ENCODE data around the gene ZBTB12. TPM values are rescaled to one million over a fixed set of nuclear protein-coding genes. Genes with fewer than 3 reads are reported as not detected.

The ZBTB12 gene
- total and polyA plus RNA-seq, 5 donors from 2014 or later = 0.20 TPM; not detected in 4

DNA sequence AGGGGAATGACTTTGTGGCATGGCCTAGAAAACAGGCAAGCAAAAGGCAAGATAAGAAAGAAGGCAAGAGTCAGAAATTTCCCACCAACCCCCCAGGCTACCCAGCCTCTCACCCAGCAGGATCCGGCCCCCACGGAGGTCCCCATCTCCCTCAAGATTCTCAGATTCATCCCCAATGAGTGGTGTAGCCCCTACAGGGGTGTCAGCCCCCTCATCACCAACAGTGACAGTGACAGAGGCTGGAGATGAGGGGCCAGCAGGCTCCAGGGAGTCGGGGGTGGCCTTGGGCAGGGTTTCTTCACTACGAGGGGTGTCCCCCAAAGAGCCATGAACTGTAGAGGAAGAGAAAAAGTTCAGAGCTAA is 5.4 kb downstream of the ZBTB12 start:
- Histone ChIP-seq H3K27ac (ENCODE audit: insufficient read depth, low read length, poor library complexity, severe bottlenecking) (peak overlapping the region; percentile 76), H3K27me3 (ENCODE audit: control insufficient read depth, insufficient read depth, low read length) (no peaks in the 10 kb centered on the region), H3K36me3 (ENCODE audit: control insufficient read depth, insufficient read depth, low read length) (peaks cover 26% of the 10 kb centered on the region), H3K9me3 (ENCODE audit: control insufficient read depth in 2 of 2, low read length in 2 of 2) (no peaks in the 10 kb centered on the region), H3K4me1 (ENCODE audit: control insufficient read depth, insufficient read depth, low read length, poor library complexity, severe bottlenecking) (peaks cover 34% of the 10 kb centered on the region), H3K4me3 (ENCODE audit: low read depth, low read length) (peak overlapping the region; percentile 13)
- peak overlapping the region; percentile 82 to 95 (median 86) for H3K4me3 Mint-ChIP-seq
- no peak for ATAC-seq (ENCODE audit: low read depth in 2 of 2)
- H3K27me3 Mint-ChIP-seq = no peaks in the 10 kb centered on the region
- peaks cover 14% of the 10 kb centered on the region for H3K36me3 Mint-ChIP-seq
- no peak for DNase-seq
- H3K27ac Mint-ChIP-seq = peak overlapping the region; percentile 67 to 92 (median 91)
- peaks cover 0 to 39% (median 22%) of the 10 kb centered on the region in 4 donors for H3K4me1 Mint-ChIP-seq
- H3K9me3 Mint-ChIP-seq = no peaks in the 10 kb centered on the region

DNA sequence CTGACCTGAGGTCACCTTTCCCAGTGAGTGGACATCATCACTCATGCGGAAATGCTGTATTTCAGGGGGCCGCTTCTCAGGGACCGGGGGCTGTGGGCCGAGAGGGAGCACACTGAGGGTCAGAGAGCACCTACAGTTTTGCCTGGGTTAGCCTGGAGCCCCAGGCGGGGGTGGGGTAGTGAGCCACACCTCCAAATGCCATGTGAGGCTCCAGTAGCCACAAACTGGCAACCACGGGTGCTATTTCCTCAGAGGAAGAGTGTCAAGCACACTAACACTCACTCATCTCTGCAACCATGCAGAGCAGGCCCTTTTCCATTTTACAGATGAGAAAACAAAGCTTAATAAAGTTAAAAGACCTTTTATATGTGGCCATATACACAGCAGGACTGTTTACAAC is 9.1 kb downstream of the ZBTB12 start:
- Histone ChIP-seq H3K9me3 (ENCODE audit: control insufficient read depth in 2 of 2, low read length in 2 of 2) (no peaks in the 10 kb centered on the region), H3K36me3 (ENCODE audit: control insufficient read depth, insufficient read depth, low read length) (peaks cover 38% of the 10 kb centered on the region), H3K4me3 (ENCODE audit: low read depth, low read length) (no peak overlapping the region), H3K27me3 (ENCODE audit: control insufficient read depth, insufficient read depth, low read length) (no peaks in the 10 kb centered on the region), H3K27ac (ENCODE audit: insufficient read depth, low read length, poor library complexity, severe bottlenecking) (no peak overlapping the region), H3K4me1 (ENCODE audit: control insufficient read depth, insufficient read depth, low read length, poor library complexity, severe bottlenecking) (peaks cover 11% of the 10 kb centered on the region)
- Mint-ChIP-seq H3K4me3 (no peak overlapping the region), H3K27me3 (no peaks in the 10 kb centered on the region), H3K27ac (no peak overlapping the region), H3K36me3 (peaks cover 31% of the 10 kb centered on the region), H3K4me1 (peaks cover 0 to 18% (median 13%) of the 10 kb centered on the region in 4 donors), H3K9me3 (no peaks in the 10 kb centered on the region)
- DNase-seq (no peak), ATAC-seq (ENCODE audit: low read depth in 2 of 2) (no peak)

DNA sequence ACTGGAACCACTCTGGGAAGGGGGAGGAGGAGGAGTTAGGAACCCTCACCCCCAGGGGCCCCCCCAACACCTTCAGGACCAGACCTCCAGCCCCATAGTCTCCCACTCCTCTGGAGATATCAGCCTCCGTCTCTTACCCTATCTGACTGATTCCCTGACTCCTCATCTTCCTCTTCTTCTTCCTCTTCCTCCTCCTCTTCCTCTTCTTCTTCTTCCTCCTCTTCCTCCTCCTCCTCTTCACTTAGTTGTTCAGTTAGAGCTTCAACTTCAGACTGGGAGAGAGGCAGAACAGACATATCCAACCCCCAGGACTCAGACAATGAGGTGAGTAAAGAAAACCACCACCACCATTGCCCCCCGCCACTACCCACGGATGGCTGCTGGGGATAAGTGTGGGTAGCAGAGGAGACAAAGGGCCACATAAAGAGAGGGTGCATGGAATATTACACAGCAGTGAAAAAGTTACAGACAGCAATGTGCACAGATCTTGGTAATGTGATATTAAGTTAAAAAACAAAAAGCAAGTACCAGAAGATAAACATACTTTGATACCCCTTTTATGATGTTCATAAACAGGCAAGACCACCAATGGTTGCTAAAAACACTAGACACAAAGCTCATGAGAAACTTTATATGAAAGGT is 12.4 kb downstream of the ZBTB12 start:
- no peaks in the 10 kb centered on the region for H3K4me1 ChIP-seq (ENCODE audit: control insufficient read depth, insufficient read depth, low read length, poor library complexity, severe bottlenecking)
- no peak overlapping the region for H3K4me3 ChIP-seq (ENCODE audit: low read depth, low read length)
- no peaks in the 10 kb centered on the region for H3K9me3 Mint-ChIP-seq
- H3K9me3 ChIP-seq (ENCODE audit: control insufficient read depth in 2 of 2, low read length in 2 of 2) = no peaks in the 10 kb centered on the region
- no peaks in the 10 kb centered on the region for H3K27me3 ChIP-seq (ENCODE audit: control insufficient read depth, insufficient read depth, low read length)
- H3K27ac Mint-ChIP-seq = no peak overlapping the region
- no peak overlapping the region for H3K27ac ChIP-seq (ENCODE audit: insufficient read depth, low read length, poor library complexity, severe bottlenecking)
- H3K4me3 Mint-ChIP-seq = no peak overlapping the region
- no peak for DNase-seq
- no peak for ATAC-seq (ENCODE audit: low read depth in 2 of 2)
- H3K36me3 ChIP-seq (ENCODE audit: control insufficient read depth, insufficient read depth, low read length) = peaks cover 49% of the 10 kb centered on the region
- peaks cover 51% of the 10 kb centered on the region for H3K36me3 Mint-ChIP-seq
- H3K27me3 Mint-ChIP-seq = no peaks in the 10 kb centered on the region
- peaks cover 0 to 8% (median 3%) of the 10 kb centered on the region in 4 donors for H3K4me1 Mint-ChIP-seq

DNA sequence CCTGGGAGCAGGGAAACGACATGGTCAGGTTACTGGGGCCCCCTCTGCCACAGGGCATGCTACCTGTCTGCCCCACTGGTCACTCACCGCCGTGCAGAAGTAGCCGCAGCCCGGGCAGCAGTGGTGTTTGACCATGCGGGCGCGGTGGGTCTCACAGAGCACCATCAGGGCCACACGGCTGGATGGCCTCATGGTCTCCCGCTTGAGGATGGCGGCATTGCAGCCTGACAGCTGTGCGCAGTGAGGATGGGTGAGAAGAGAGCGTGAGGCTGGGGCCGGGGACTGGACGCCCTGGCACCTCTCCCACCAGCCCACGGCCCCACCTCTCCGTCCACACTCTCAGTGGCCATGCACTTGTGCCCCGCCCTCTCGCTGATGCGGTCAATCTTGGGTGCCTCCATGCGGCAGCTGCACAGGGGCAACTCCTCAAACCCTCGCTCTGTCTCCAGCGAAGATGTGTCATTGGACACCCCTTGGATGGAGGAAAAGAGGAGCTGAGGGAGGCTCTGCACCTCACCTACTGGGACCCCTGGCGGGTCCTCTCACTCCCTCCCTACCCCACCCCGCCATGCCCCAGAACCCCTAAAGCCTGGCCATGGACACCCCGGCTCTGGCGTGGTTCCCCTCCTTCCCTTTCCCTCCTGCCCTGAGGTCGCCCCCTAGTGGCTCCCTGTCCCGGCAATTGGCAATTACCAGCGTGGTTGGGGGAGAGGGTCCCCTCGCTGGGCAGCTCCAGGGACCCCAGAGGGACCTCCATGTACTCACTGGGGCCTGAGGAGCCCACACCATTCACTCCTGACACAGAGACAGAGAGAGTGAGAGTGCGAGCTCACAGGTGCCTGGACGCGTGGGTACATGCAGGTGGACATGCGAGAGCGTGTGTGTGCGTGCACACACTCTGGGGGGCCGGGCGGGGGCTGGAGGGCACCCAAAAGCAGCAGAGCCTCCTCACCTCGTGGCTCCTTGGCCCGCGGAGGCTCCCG is 13.3 kb downstream of the ZBTB12 start:
- Histone ChIP-seq H3K4me1 (ENCODE audit: control insufficient read depth, insufficient read depth, low read length, poor library complexity, severe bottlenecking) (no peaks in the 10 kb centered on the region), H3K9me3 (ENCODE audit: control insufficient read depth in 2 of 2, low read length in 2 of 2) (no peaks in the 10 kb centered on the region), H3K4me3 (ENCODE audit: low read depth, low read length) (no peak overlapping the region), H3K27me3 (ENCODE audit: control insufficient read depth, insufficient read depth, low read length) (no peaks in the 10 kb centered on the region), H3K36me3 (ENCODE audit: control insufficient read depth, insufficient read depth, low read length) (peaks cover 54% of the 10 kb centered on the region), H3K27ac (ENCODE audit: insufficient read depth, low read length, poor library complexity, severe bottlenecking) (no peak overlapping the region)
- H3K9me3 Mint-ChIP-seq = no peaks in the 10 kb centered on the region
- peaks cover 50% of the 10 kb centered on the region for H3K36me3 Mint-ChIP-seq
- H3K27me3 Mint-ChIP-seq = no peaks in the 10 kb centered on the region
- H3K4me1 Mint-ChIP-seq = peaks cover 0 to 7% (median 3%) of the 10 kb centered on the region in 4 donors
- no peak for ATAC-seq (ENCODE audit: low read depth in 2 of 2)
- no peak overlapping the region for H3K4me3 Mint-ChIP-seq
- H3K27ac Mint-ChIP-seq = no peak overlapping the region
- DNase-seq = peak; percentile 34 to 46 (median 38)

DNA sequence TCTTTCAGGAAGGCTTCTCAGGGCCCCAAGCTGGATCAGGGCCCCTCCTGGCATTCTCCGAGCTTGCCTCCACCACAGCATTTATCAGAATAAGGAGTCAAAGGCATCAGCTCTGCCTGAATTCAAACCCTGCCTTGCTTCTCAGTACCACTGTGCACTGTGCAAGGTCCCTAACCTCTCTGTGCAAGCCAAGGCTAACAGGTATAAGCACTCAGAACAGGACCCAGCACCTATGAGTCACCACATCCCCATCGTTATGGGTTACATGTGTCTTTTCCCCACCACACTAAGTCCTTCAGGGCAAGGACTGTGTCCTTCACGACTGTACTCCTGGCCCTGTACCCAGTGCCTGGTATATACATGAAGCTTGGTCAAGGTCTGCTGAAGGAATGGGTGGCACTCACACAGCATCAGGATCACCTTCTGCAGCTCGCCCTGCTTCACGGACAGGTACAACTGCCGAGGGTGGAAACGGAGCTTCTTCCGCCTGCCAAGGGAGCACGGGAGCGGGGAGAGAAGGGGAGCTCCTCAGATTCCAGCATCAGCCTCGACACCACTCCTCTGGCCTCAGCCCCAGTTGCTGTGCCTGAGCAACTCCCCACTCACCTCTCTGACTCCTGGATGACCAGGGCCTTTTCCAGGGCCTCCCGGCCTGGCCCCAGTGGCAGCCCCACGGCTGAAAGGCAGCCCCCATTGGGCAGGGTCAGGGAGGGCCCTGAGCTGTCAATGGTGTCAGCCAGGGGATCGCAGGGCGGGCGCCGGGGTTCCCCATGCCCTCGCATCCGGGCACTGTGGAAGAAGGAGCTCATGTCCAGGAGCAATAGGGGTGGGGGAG is 14.5 kb downstream of the ZBTB12 start:
- Mint-ChIP-seq H3K4me1 (peaks cover 0 to 4% (median under 1%) of the 10 kb centered on the region in 4 donors), H3K36me3 (peaks cover 50% of the 10 kb centered on the region), H3K4me3 (peak overlapping the region in 1 of 4 donors; percentile 11), H3K27ac (no peak overlapping the region), H3K9me3 (no peaks in the 10 kb centered on the region), H3K27me3 (no peaks in the 10 kb centered on the region)
- Histone ChIP-seq H3K27ac (ENCODE audit: insufficient read depth, low read length, poor library complexity, severe bottlenecking) (no peak overlapping the region), H3K36me3 (ENCODE audit: control insufficient read depth, insufficient read depth, low read length) (peaks cover 54% of the 10 kb centered on the region), H3K27me3 (ENCODE audit: control insufficient read depth, insufficient read depth, low read length) (no peaks in the 10 kb centered on the region), H3K9me3 (ENCODE audit: control insufficient read depth in 2 of 2, low read length in 2 of 2) (no peaks in the 10 kb centered on the region), H3K4me3 (ENCODE audit: low read depth, low read length) (no peak overlapping the region), H3K4me1 (ENCODE audit: control insufficient read depth, insufficient read depth, low read length, poor library complexity, severe bottlenecking) (no peaks in the 10 kb centered on the region)
- ATAC-seq (ENCODE audit: low read depth in 2 of 2) (no peak), DNase-seq (no peak)

DNA sequence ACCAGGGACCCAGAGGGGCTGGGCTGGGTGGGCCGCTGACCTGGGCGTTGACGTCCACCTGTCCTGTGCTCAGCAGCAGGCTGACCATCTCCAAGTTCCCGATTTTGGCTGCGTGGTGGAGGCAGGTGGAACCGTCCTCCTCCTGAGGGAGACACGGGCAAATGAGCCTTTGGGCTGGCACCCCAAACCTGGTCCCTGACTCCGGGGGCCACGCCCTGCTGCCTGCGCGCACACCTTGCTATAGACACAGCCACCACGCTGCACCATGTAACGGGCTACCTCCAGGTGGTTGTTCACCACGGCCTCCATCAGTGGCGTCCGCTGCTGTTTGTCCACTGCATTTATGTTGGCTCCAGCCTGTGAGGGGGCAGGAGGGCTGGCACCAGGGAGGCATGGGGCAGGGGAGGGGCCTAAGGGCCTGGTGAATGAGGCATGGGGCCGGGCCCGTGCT is 15.3 kb downstream of the ZBTB12 start:
- DNase-seq = no peak
- Histone ChIP-seq H3K4me1 (ENCODE audit: control insufficient read depth, insufficient read depth, low read length, poor library complexity, severe bottlenecking) (no peaks in the 10 kb centered on the region), H3K27ac (ENCODE audit: insufficient read depth, low read length, poor library complexity, severe bottlenecking) (no peak overlapping the region), H3K9me3 (ENCODE audit: control insufficient read depth in 2 of 2, low read length in 2 of 2) (no peaks in the 10 kb centered on the region), H3K27me3 (ENCODE audit: control insufficient read depth, insufficient read depth, low read length) (no peaks in the 10 kb centered on the region), H3K36me3 (ENCODE audit: control insufficient read depth, insufficient read depth, low read length) (peaks cover 52% of the 10 kb centered on the region), H3K4me3 (ENCODE audit: low read depth, low read length) (no peak overlapping the region)
- Mint-ChIP-seq H3K27ac (no peak overlapping the region), H3K36me3 (peaks cover 45% of the 10 kb centered on the region), H3K27me3 (no peaks in the 10 kb centered on the region), H3K9me3 (no peaks in the 10 kb centered on the region), H3K4me3 (no peak overlapping the region), H3K4me1 (peaks cover 0 to 4% (median under 1%) of the 10 kb centered on the region in 4 donors)
- no peak for ATAC-seq (ENCODE audit: low read depth in 2 of 2)

DNA sequence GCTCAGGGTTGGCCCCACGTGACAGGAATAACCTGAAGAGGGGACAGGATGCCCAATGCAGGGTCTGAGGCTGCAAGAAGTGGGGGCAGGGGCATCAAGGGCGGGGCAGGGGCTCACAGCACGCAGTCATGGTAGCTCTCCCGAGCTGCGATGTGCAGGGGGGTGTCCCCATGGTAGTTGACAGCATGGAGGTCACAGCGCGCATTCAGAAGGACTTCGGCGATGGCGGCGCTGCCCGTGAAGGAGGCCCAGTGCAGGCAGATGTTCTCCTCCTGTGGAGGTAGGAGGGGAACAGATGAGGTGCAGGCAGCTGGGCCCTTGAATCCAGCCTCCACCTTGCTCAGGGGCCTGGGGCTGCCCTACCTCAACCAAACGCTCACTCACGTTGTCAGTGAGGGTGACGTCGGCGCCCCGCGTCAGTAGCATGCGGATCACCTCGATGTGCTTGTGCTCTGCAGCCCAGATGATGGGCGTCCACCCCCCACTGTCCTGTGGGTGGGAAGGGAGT is 17.3 kb downstream of the ZBTB12 start:
- no peak for ATAC-seq (ENCODE audit: low read depth in 2 of 2)
- H3K4me1 Mint-ChIP-seq = peaks cover 0 to 3% (median under 1%) of the 10 kb centered on the region in 4 donors
- no peaks in the 10 kb centered on the region for H3K27me3 Mint-ChIP-seq
- H3K36me3 Mint-ChIP-seq = peaks cover 42% of the 10 kb centered on the region
- H3K27ac ChIP-seq (ENCODE audit: insufficient read depth, low read length, poor library complexity, severe bottlenecking) = no peak overlapping the region
- no peak overlapping the region for H3K4me3 ChIP-seq (ENCODE audit: low read depth, low read length)
- H3K9me3 Mint-ChIP-seq = no peaks in the 10 kb centered on the region
- H3K4me1 ChIP-seq (ENCODE audit: control insufficient read depth, insufficient read depth, low read length, poor library complexity, severe bottlenecking) = no peaks in the 10 kb centered on the region
- peaks cover 63% of the 10 kb centered on the region for H3K36me3 ChIP-seq (ENCODE audit: control insufficient read depth, insufficient read depth, low read length)
- H3K27ac Mint-ChIP-seq = no peak overlapping the region
- no peaks in the 10 kb centered on the region for H3K9me3 ChIP-seq (ENCODE audit: control insufficient read depth in 2 of 2, low read length in 2 of 2)
- H3K4me3 Mint-ChIP-seq = no peak overlapping the region
- H3K27me3 ChIP-seq (ENCODE audit: control insufficient read depth, insufficient read depth, low read length) = no peaks in the 10 kb centered on the region
- no peak for DNase-seq

All from CD4-positive, CD25-positive, alpha-beta regulatory T cell (primary cell).